CD4-positive, alpha-beta T cell treated with Interleukin-4 for 4 hours (primary cell): ENCODE results near the gene AMER3.

Experiments used
- DNase-seq: peaks from one replicate; pipeline ENCODE4 v3.0.0-alpha.2; 2020

The AMER3 gene

GRCh38 chr2:130786076-130786475, 30.7 kb downstream of the AMER3 start:
- DNase-seq = no peak

GRCh38 chr2:130787841-130788240, 32.5 kb downstream of the AMER3 start:
- DNase-seq = no peak

- DNase-seq = no peak
Observed at GRCh38 chr2:130790312-130790711, 35.0 kb downstream of the AMER3 start.

GRCh38 chr2:130790804-130791616, 35.7 kb downstream of the AMER3 start:
- no peak for DNase-seq

- DNase-seq = no peak
Observed at GRCh38 chr2:130791617-130791939, 36.2 kb downstream of the AMER3 start.

- DNase-seq = no peak
Observed at GRCh38 chr2:130795431-130795830, 40.1 kb downstream of the AMER3 start.

- DNase-seq = no peak
Observed at GRCh38 chr2:130796290-130796689, 41.0 kb downstream of the AMER3 start.

- peak; percentile 85 for DNase-seq
Observed at GRCh38 chr2:130797493-130798435, 42.4 kb downstream of the AMER3 start.

- DNase-seq = no peak
Observed at GRCh38 chr2:130798472-130799218, 43.3 kb downstream of the AMER3 start.

- DNase-seq = no peak
Observed at GRCh38 chr2:130799295-130799694, 44.0 kb downstream of the AMER3 start.

- DNase-seq = no peak
Observed at GRCh38 chr2:130805613-130806012, 50.3 kb downstream of the AMER3 start.

GRCh38 chr2:130806370-130806769, 51.0 kb downstream of the AMER3 start:
- no peak for DNase-seq

GRCh38 chr2:130807659-130808385, 52.5 kb downstream of the AMER3 start:
- DNase-seq = no peak

GRCh38 chr2:130808482-130809268, 53.3 kb downstream of the AMER3 start:
- no peak for DNase-seq

- DNase-seq = no peak
Observed at GRCh38 chr2:130810490-130810889, 55.1 kb downstream of the AMER3 start.

GRCh38 chr2:130813722-130814121, 58.4 kb downstream of the AMER3 start:
- DNase-seq = no peak

- DNase-seq = no peak
Observed at GRCh38 chr2:130814931-130815680, 59.8 kb downstream of the AMER3 start.
